ENCODE data around the gene APOBEC3C. TPM values are rescaled to one million over a fixed set of nuclear protein-coding genes. Genes with fewer than 3 reads are reported as not detected.

The APOBEC3C gene
- total and polyA plus RNA-seq, 11 donors, result 7.3 to 53.8 (median 24.9) TPM

- no peak for ATAC-seq
- H3K9me3 ChIP-seq, result no peaks in the 10 kb centered on the region
- no peak for DNase-seq
- no peak overlapping the region for H3K27ac ChIP-seq
- WGBS, 4 donors, result 89 to 94% (median 93%) methylated on average over 12 of the region's 12 CpGs
- H3K4me3 ChIP-seq, result no peak overlapping the region
- intact Hi-C loops (cut with DNase I), result loop anchor here in 1 of 10 donors (10.0 kb wide), 1 partner anchor 48 kb away; the partner anchor contains the start of gene APOBEC3G
- H3K27me3 ChIP-seq, result no peaks in the 10 kb centered on the region
- peaks cover 0 to 12% (median 5%) of the 10 kb centered on the region in 12 donors for H3K4me1 ChIP-seq
- TF ChIP-seq POLR2A (IDR thresholded peaks at IDR 0.05), result no peak
- TF ChIP-seq, protein P1, sequence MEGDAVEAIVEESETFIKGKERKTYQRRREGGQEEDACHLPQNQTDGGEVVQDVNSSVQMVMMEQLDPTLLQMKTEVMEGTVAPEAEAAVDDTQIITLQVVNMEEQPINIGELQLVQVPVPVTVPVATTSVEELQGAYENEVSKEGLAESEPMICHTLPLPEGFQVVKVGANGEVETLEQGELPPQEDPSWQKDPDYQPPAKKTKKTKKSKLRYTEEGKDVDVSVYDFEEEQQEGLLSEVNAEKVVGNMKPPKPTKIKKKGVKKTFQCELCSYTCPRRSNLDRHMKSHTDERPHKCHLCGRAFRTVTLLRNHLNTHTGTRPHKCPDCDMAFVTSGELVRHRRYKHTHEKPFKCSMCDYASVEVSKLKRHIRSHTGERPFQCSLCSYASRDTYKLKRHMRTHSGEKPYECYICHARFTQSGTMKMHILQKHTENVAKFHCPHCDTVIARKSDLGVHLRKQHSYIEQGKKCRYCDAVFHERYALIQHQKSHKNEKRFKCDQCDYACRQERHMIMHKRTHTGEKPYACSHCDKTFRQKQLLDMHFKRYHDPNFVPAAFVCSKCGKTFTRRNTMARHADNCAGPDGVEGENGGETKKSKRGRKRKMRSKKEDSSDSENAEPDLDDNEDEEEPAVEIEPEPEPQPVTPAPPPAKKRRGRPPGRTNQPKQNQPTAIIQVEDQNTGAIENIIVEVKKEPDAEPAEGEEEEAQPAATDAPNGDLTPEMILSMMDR (IDR thresholded peaks at IDR 0.05), result no peak
- peaks cover 0 to 16% (median 5%) of the 10 kb centered on the region in 9 donors for H3K36me3 ChIP-seq
Observed at GRCh38 chr22:39026509-39027150, 12.6 kb downstream of the APOBEC3C start.

DNA sequence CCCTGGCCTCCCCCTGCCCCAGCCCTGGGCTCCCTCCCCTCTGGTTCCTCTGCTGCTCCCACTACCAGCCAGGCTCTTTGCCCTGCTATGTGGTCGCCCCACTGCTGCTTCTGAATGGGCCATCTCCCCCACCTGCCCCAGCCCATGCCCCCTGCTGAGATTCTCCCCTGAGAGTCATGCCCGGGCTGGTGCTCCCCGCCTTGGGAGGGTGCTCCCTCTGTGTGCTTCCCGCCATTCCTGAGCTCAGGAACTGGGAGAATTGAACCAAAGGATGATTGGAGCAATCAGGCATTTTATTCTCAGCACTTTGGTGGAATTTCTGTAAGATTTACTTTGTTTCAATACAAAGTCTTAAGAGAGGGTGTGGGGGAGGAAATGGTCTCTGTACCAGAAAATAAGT lies 13.7 kb downstream of the APOBEC3C start:
- Histone ChIP-seq H3K27ac (no peak overlapping the region), H3K4me3 (no peak overlapping the region), H3K36me3 (peaks cover 0 to 16% (median 5%) of the 10 kb centered on the region in 9 donors), H3K27me3 (no peaks in the 10 kb centered on the region), H3K4me1 (peaks cover 0 to 3% (median 0%) of the 10 kb centered on the region in 12 donors), H3K9me3 (no peaks in the 10 kb centered on the region)
- WGBS, 4 donors, result 87 to 95% (median 92%) methylated on average over 4 of the region's 4 CpGs
- DNase-seq (no peak), ATAC-seq (no peak)
- intact Hi-C loops (cut with DNase I), result loop anchor here in 1 of 10 donors (10.0 kb wide), 1 partner anchor 47 kb away; the partner anchor contains the start of gene APOBEC3G
- TF ChIP-seq POLR2A (IDR thresholded peaks at IDR 0.05), result no peak
- TF ChIP-seq, protein P1 (IDR thresholded peaks at IDR 0.05), result no peak

GRCh38 chr22:39028281-39028680 lies 14.2 kb downstream of the APOBEC3C start:
- 87 to 92% (median 91%) methylated on average over 11 of the region's 11 CpGs for WGBS, 4 donors

DNA sequence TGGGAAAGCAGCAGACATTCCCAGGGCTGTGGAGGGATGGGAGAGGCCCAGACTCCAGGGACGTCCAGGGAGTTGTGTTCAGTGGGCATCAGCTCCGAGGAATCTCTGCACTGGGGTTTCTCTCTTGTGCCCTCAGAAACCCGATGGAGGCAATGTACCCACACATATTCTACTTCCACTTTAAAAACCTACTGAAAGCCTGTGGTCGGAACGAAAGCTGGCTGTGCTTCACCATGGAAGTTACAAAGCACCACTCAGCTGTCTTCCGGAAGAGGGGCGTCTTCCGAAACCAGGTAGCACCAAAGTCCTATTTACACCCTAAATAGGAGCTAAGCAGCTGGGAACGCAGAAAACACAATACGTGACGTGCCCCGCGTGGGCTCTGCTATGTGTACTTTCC lies 15.2 kb downstream of the APOBEC3C start:
- Histone ChIP-seq H3K4me3 (no peak overlapping the region), H3K9me3 (no peaks in the 10 kb centered on the region), H3K4me1 (peaks cover 0 to under 1% (median 0%) of the 10 kb centered on the region in 12 donors), H3K36me3 (peaks cover 0 to 5% (median 0%) of the 10 kb centered on the region in 9 donors), H3K27me3 (no peaks in the 10 kb centered on the region), H3K27ac (no peak overlapping the region)
- ATAC-seq (no peak), DNase-seq (no peak)
- TF ChIP-seq POLR2A (IDR thresholded peaks at IDR 0.05), result no peak
- TF ChIP-seq, protein P1 (IDR thresholded peaks at IDR 0.05), result no peak
- WGBS, 4 donors, result 92 to 94% (median 93%) methylated on average over 13 of the region's 13 CpGs
- intact Hi-C loops (cut with DNase I), result loop anchor here in 1 of 10 donors (10.0 kb wide), 1 partner anchor 46 kb away; the partner anchor contains the start of gene APOBEC3G

More at GRCh38 chr22:39028281-39028680, 14.2 kb downstream of the APOBEC3C start:
- Histone ChIP-seq H3K36me3 (peaks cover 0 to 12% (median 5%) of the 10 kb centered on the region in 9 donors), H3K27me3 (no peaks in the 10 kb centered on the region), H3K9me3 (no peaks in the 10 kb centered on the region), H3K4me1 (peaks cover 0 to 3% (median 0%) of the 10 kb centered on the region in 12 donors), H3K4me3 (no peak overlapping the region), H3K27ac (no peak overlapping the region)
- DNase-seq (no peak), ATAC-seq (no peak)
- intact Hi-C loops (cut with DNase I), result loop anchor here in 1 of 10 donors (10.0 kb wide), 1 partner anchor 47 kb away; the partner anchor contains the start of gene APOBEC3G
- TF ChIP-seq, protein P1 (IDR thresholded peaks at IDR 0.05), result no peak
- no peak for TF ChIP-seq POLR2A (IDR thresholded peaks at IDR 0.05)

All from heart left ventricle (tissue), 16 donors.